ENCODE results near the gene IPCEF1. TPM values are rescaled to one million over a fixed set of nuclear protein-coding genes. Genes with fewer than 3 reads are reported as not detected.

The IPCEF1 gene
- total and polyA plus RNA-seq, 2 of the 4 experiments (the other 2 are of a cell fraction): under 0.01 to 0.03 TPM

DNA sequence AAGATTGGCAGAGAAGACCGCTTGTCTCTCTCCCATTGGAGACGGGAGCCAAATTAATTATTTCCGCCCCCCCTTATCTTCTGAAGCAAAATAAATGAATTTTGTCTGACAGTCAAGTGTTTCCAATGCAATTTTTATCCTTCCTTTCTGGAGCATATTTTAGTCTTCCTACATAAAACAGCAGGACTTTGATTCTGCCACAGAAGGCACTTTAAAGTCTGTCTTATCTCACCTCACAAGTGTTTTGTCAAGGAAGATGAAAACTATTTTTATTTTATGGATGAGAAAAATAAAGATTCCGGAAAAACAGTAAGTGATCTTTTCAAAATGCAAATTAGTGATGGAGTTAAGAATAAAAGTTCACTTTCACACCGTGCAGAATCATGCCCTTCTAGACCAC is 177.2 kb downstream of the IPCEF1 start:
- Histone ChIP-seq H3K9me1 (ENCODE audit: insufficient read depth, low read length) (no peaks in the 10 kb centered on the region), H2BK15ac (ENCODE audit: low read depth, low read length) (no peak overlapping the region), H4K91ac (ENCODE audit: insufficient read depth, low read depth, low read length) (no peak overlapping the region), H2AFZ (replicated peaks; ENCODE audit: low read length, poor library complexity) (no peak overlapping the region), H3K4me2 (ENCODE audit: low read depth, low read length) (no peak overlapping the region), H3K79me1 (ENCODE audit: low read depth in 1 of 2, low read length in 2 of 2) (no peaks in the 10 kb centered on the region), H2AK9ac (replicated peaks; ENCODE audit: low read depth, low read length, poor library complexity) (no peak overlapping the region), H2BK120ac (ENCODE audit: low read depth, low read length) (no peak overlapping the region), H3K9me3 (ENCODE audit: control insufficient read depth, insufficient read depth, low read length) (0 out of 2 replicates have a peak, but pooled peaks cover 2% of the 10 kb centered on the region), H3K36me3 (ENCODE audit: control insufficient read depth, insufficient read depth, low read length) (no peaks in the 10 kb centered on the region), H2AK5ac (ENCODE audit: low read depth, low read length) (no peak overlapping the region), H3K9ac (ENCODE audit: low read depth, low read length) (no peak overlapping the region), H2BK20ac (ENCODE audit: low read depth, low read length) (no peak overlapping the region), H3K27ac (ENCODE audit: insufficient read depth, low read length) (no peak overlapping the region), H4K5ac (ENCODE audit: low read depth, low read length) (no peak overlapping the region), H3K27me3 (ENCODE audit: control insufficient read depth, insufficient read depth, low read length) (no peaks in the 10 kb centered on the region), H3K14ac (replicated peaks; ENCODE audit: low read depth, low read length) (no peak overlapping the region), H3K18ac (ENCODE audit: low read depth, low read length) (no peak overlapping the region), H3K23ac (ENCODE audit: low read depth, low read length) (no peak overlapping the region), H2BK5ac (ENCODE audit: low read depth, low read length, poor library complexity, severe bottlenecking) (no peak overlapping the region), H4K20me1 (ENCODE audit: insufficient read depth, low read length) (no peaks in the 10 kb centered on the region), H3K4me1 (ENCODE audit: control insufficient read depth, insufficient read depth, low read length) (no peaks in the 10 kb centered on the region), H3K4ac (ENCODE audit: low read depth, low read length) (no peak overlapping the region), H4K8ac (ENCODE audit: low read depth in 2 of 2, low read length in 2 of 2) (no peak overlapping the region), H3K4me3 (ENCODE audit: insufficient read depth, low read depth, low read length) (no peak overlapping the region), H3K56ac (ENCODE audit: extremely low read depth, insufficient read depth, low read length) (no peak overlapping the region)
- TF ChIP-seq RCOR1 (IDR thresholded peaks at IDR 0.05; ENCODE audit: insufficient replicate concordance, low read length) (no peak), RFX5 (IDR thresholded peaks at IDR 0.05; ENCODE audit: low read depth, low read length) (no peak), NFE2L2 (IDR thresholded peaks at IDR 0.05; ENCODE audit: low read depth, low read length) (no peak), FOS (IDR thresholded peaks at IDR 0.05; ENCODE audit: low read depth, low read length) (no peak), RAD21 (IDR thresholded peaks at IDR 0.05; ENCODE audit: low read length) (no peak), MAFK (IDR thresholded peaks at IDR 0.05; ENCODE audit: low read depth, low read length) (no peak), CEBPB (IDR thresholded peaks at IDR 0.05; ENCODE audit: low read depth, low read length) (no peak), POLR2A (IDR thresholded peaks at IDR 0.05; ENCODE audit: low read depth, low read length) (no peak), MXI1 (IDR thresholded peaks at IDR 0.05; ENCODE audit: borderline replicate concordance, low read depth, low read length) (no peak), CHD1 (IDR thresholded peaks at IDR 0.05; ENCODE audit: low read depth, low read length) (no peak), BHLHE40 (IDR thresholded peaks at IDR 0.05; ENCODE audit: low read depth, low read length) (no peak), SMC3 (IDR thresholded peaks at IDR 0.05; ENCODE audit: low read depth, low read length) (no peak), MAZ (IDR thresholded peaks at IDR 0.05; ENCODE audit: borderline replicate concordance, low read depth, low read length) (no peak)
- TF ChIP-seq, protein P1, sequence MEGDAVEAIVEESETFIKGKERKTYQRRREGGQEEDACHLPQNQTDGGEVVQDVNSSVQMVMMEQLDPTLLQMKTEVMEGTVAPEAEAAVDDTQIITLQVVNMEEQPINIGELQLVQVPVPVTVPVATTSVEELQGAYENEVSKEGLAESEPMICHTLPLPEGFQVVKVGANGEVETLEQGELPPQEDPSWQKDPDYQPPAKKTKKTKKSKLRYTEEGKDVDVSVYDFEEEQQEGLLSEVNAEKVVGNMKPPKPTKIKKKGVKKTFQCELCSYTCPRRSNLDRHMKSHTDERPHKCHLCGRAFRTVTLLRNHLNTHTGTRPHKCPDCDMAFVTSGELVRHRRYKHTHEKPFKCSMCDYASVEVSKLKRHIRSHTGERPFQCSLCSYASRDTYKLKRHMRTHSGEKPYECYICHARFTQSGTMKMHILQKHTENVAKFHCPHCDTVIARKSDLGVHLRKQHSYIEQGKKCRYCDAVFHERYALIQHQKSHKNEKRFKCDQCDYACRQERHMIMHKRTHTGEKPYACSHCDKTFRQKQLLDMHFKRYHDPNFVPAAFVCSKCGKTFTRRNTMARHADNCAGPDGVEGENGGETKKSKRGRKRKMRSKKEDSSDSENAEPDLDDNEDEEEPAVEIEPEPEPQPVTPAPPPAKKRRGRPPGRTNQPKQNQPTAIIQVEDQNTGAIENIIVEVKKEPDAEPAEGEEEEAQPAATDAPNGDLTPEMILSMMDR (conservative IDR thresholded peaks at IDR 0.05; ENCODE audit: low read depth, low read length): no peak
- TF ChIP-seq, protein P2, sequence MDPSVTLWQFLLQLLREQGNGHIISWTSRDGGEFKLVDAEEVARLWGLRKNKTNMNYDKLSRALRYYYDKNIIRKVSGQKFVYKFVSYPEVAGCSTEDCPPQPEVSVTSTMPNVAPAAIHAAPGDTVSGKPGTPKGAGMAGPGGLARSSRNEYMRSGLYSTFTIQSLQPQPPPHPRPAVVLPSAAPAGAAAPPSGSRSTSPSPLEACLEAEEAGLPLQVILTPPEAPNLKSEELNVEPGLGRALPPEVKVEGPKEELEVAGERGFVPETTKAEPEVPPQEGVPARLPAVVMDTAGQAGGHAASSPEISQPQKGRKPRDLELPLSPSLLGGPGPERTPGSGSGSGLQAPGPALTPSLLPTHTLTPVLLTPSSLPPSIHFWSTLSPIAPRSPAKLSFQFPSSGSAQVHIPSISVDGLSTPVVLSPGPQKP (IDR thresholded peaks at IDR 0.05; ENCODE audit: borderline replicate concordance, low read depth, low read length): no peak
- TF ChIP-seq, protein P3, sequence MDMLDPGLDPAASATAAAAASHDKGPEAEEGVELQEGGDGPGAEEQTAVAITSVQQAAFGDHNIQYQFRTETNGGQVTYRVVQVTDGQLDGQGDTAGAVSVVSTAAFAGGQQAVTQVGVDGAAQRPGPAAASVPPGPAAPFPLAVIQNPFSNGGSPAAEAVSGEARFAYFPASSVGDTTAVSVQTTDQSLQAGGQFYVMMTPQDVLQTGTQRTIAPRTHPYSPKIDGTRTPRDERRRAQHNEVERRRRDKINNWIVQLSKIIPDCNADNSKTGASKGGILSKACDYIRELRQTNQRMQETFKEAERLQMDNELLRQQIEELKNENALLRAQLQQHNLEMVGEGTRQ (IDR thresholded peaks at IDR 0.05; ENCODE audit: low read depth, low read length): no peak
- ChIA-PET CTCF (interaction anchor here (0.5 kb wide), 1 partner anchor 25 kb away, joined by 3 read pairs; no protein-coding TSS in a partner anchor), POLR2A (ENCODE audit: unreplicated experiment) (no interaction called here)
- intact Hi-C loops (cut with micrococcal nuclease): no loop called here
- no peak for ATAC-seq (ENCODE audit: low read depth)
- DNase-seq: no peak
- no TSS peak for BruUV-seq (replicated peaks)
- dilution Hi-C loops (cut with HindIII; ENCODE audit: low sequenced_read_pairs, unreplicated experiment): no loop called here
- no CpG with 5 or more reads among the region's 5 CpGs for WGBS, 2 experiments (ENCODE audit: extremely low coverage in 2 of 2, insufficient read length in 1 of 2)
- in situ Hi-C loops (cut with MboI; ENCODE audit: low sequenced_read_pairs): no loop called here
